ENCODE results near the gene SDC1. TPM values are rescaled to one million over a fixed set of nuclear protein-coding genes. Genes with fewer than 3 reads are reported as not detected.

SDC1 gene
- total and polyA plus RNA-seq, 2 of the 8 experiments (the other 6 are each of a cell fraction or from before 2014, with no cell fraction given) = 45.3 to 73.3 TPM

GRCh38 chr2:20208476-20208859 lies 16.5 kb downstream of the SDC1 start:
- H3K4me1 ChIP-seq (replicated peaks in 1 of 4; ENCODE audit: control insufficient read depth in 3 of 4, insufficient read depth in 4 of 4, low read length in 3 of 4) = peaks cover 0 to 20% (median 5%) of the 10 kb centered on the region in 4 experiments; a peak in 6 of 7 replicates
- no peak overlapping the region for H2AFZ ChIP-seq (ENCODE audit: low read length)
- no peak overlapping the region for H2BK15ac ChIP-seq (ENCODE audit: low read length)
- FAIRE-seq (no peak), DNase-seq (ENCODE audit: low read depth in 1 of 2, low spot score in 2 of 2) (no peak)
- peaks cover 3% of the 10 kb centered on the region; the same call in 1 of the 2 replicates for H3K79me1 ChIP-seq (ENCODE audit: low read depth, low read length)
- peaks cover 20 to 28% of the 10 kb centered on the region in 2 experiments for H4K20me1 ChIP-seq (replicated peaks in 1 of 2; ENCODE audit: control insufficient read depth in 1 of 2, insufficient read depth in 2 of 2, low read length in 2 of 2)
- no peaks in the 10 kb centered on the region for H3K27me3 ChIP-seq (replicated peaks in 1 of 4; ENCODE audit: control insufficient read depth in 3 of 4, extremely low read depth in 1 of 4, insufficient read depth in 3 of 4, low read length in 3 of 4)
- peaks cover 0 to 59% of the 10 kb centered on the region in 2 experiments; a peak in 2 of 4 replicates for H3K79me2 ChIP-seq (ENCODE audit: control insufficient read depth in 1 of 2, insufficient read depth in 2 of 2, low read length in 2 of 2)
- peaks cover 0 to 18% (median 10%) of the 10 kb centered on the region in 4 experiments; a peak in 5 of 8 replicates for H3K36me3 ChIP-seq (ENCODE audit: control insufficient read depth in 2 of 4, insufficient read depth in 4 of 4, low read length in 3 of 4)
- no peak for TF ChIP-seq GABPA (IDR thresholded peaks at IDR 0.05; ENCODE audit: borderline replicate concordance, insufficient read depth, low read length)
- TF ChIP-seq ATF2 (IDR thresholded peaks at IDR 0.05; ENCODE audit: low read length) = no peak
- ChIA-PET CTCF (ENCODE audit: partially characterized antibody) (interaction anchor here (0.6 to 10.6 kb wide), 14 partner anchors 11 to 203 kb away, joined by 3 to 104 read pairs (median 4); partner anchors contain the start of gene SDC1), POLR2A (ENCODE audit: partially characterized antibody) (interaction anchor here (0.8 to 3.6 kb wide), 4 partner anchors 8 to 16 kb away, joined by 3 to 13 read pairs (median 8); partner anchors contain the start of gene SDC1)
- WGBS, 2 experiments (ENCODE audit: extremely low coverage in 1 of 2, insufficient coverage in 1 of 2, insufficient read length in 1 of 2, insufficient replicate concordance in 2 of 2, low coverage in 1 of 2, low lambda C conversion rate in 2 of 2, missing lambda C conversion rate in 1 of 2) = 94% methylated on average over 5 of the region's 5 CpGs; no CpG with 5 or more reads in 1 of the 2 experiments
- no peak overlapping the region for H2AK5ac ChIP-seq (ENCODE audit: low read depth, low read length)
- no peak overlapping the region for H3K4ac ChIP-seq (replicated peaks; ENCODE audit: insufficient read length, low read depth, low read length)
- no peak overlapping the region for H2BK5ac ChIP-seq (ENCODE audit: low read depth, low read length)
- H3K14ac ChIP-seq (ENCODE audit: insufficient read length) = no peak overlapping the region
- H2BK120ac ChIP-seq (replicated peaks; ENCODE audit: low read depth, low read length) = no peak overlapping the region
- no peak overlapping the region for H3K56ac ChIP-seq (replicated peaks; ENCODE audit: insufficient read length, low read depth, low read length)
- H4K8ac ChIP-seq (ENCODE audit: extremely low read depth, insufficient read depth, low read length) = no peak overlapping the region
- no peaks in the 10 kb centered on the region for H3K23me2 ChIP-seq (ENCODE audit: low read depth, low read length)
- H3K9ac ChIP-seq (replicated peaks in 1 of 4; ENCODE audit: extremely low read depth in 1 of 4, low read depth in 3 of 4, low read length in 3 of 4) = no peak overlapping the region
- H3K18ac ChIP-seq (ENCODE audit: extremely low read depth, low read length) = no peak overlapping the region
- H3K23ac ChIP-seq (ENCODE audit: insufficient read length) = no peak overlapping the region
- no peak overlapping the region for H2BK12ac ChIP-seq (ENCODE audit: low read depth, low read length)
- H4K5ac ChIP-seq (ENCODE audit: insufficient read length, low read depth, low read length) = no peak overlapping the region
- no peak overlapping the region for H4K91ac ChIP-seq (replicated peaks; ENCODE audit: insufficient read length, low read length)
- H2BK20ac ChIP-seq (ENCODE audit: low read length) = no peak overlapping the region
- no peak overlapping the region for H3K4me2 ChIP-seq (ENCODE audit: insufficient read depth in 1 of 2, low read depth in 2 of 2, low read length in 2 of 2)
- no peak overlapping the region for H3K27ac ChIP-seq (ENCODE audit: low read depth, low read length)
- no peaks in the 10 kb centered on the region for H3K9me3 ChIP-seq (ENCODE audit: insufficient read depth in 2 of 2, low read depth in 1 of 2, low read length in 1 of 2)
- H3K4me3 ChIP-seq (ENCODE audit: extremely low read depth in 1 of 4, insufficient read depth in 2 of 4, low read depth in 3 of 4, low read length in 4 of 4) = no peak overlapping the region
